Stimulated activated CD4-positive, alpha-beta T cell treated with anti-CD3 and anti-CD28 coated beads, TNF-alpha, amount 100 ng/mL, for 4 hours (primary cell): ENCODE data around the gene ZNF793.

Experiments
- DNase-seq, 3 experiments: peaks; one replicate each; pipeline ENCODE4 v3.0.0-alpha.2; 2020; ENCODE audit warnings: low read depth in 3 of 3

The ZNF793 gene

DNA sequence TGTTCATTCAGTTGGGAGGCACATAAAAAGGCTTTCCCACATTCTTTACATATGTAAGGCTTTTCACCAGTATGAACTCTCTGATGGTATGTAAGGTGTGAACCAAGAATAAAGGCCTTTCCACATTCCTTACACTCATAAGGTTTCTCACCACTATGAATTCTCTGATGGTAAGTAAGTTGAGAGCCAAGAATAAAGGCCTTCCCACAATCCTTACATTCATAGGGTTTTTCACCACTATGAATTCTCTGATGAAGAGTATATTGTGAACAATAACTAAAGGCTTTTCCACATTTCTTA, 58.6 kb downstream of the ZNF793 start:
- no peak for DNase-seq

DNA sequence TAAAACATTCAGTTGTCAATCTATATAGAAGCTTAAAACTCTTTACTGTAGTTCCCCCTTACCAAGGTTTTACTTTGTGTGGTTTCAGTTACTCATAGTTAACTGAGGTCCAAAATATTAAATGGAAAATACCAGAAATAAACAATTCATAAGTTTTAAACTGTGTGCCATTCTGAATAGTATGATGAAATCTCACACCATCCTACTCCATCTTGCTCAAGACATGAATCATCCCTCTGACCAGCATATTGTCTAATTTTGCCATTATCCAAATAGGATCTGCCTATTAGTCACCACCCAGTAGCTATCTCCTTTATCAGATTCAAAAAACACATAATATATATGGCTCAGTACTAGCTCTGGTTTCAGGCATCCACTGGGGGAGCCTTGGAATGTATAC, 65.5 kb downstream of the ZNF793 start:
- no peak for DNase-seq

DNA sequence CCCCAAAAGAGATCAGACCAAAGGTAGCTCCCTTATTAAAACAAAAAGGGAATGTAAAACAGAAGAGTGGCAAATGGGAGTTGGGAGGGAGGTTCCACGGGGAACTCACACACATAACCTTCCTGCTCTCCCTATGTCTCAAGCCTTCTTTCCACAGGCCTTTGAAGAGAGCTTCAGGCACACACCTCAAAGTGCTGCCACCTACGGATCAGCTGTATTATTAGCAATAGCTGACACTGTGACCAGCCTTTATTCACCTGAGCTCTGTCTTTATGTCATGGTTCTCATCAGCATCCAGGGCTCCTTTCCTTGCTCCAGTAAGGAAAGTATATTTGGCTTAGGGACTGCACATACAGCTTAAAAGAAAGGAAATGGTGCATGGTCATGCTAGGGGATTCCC, 76.6 kb downstream of the ZNF793 start:
- DNase-seq: no peak
